ENCODE measurements around the gene SERPINB1. TPM values are rescaled to one million over a fixed set of nuclear protein-coding genes. Genes with fewer than 3 reads are reported as not detected.

The SERPINB1 gene
- total RNA-seq, 2 experiments from 2014 or later, result 51.1 to 55.3 TPM

DNA sequence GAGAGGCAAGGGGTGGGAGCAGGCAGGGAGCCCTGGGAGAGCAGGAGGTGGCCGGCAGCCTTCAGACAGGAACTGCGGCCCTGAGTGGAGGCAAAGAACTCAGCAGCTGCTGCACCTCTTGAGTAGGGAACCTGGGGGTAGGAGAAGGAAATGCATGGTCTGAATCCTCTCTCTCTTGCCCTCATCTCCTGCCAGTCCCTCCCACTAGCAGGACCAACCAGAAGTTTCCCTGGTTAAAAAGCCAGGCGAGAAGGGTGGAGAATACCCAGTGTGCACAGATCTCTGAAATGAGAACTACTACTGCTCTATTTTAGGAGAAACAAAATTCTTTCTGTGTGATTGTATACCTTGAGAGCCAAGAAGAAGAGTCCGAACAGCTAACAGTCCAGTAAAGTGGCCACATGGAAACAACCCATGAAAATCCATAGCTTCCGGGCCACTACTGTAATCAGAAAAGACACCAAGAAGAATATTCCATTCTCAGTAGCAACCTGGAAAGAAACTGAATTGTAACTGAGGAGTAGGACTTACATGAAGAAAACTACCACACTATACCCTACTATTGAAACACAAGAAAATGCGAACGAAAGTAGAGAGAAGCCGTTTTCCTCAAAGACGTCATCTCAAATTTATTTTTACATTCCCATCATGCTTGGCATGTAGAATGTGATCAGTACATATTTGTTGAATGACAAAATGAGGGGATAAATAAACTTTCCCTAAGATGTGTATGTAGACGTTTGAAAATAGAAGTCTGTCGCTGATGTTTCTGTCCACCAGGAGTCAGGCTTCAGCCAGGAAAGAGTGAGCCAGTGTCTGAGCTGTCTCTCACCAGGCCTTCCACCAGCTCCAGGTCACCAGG, 50.8 kb downstream of the SERPINB1 start:
- ChIA-PET CTCF (interaction anchor here (0.7 to 2.4 kb wide), 14 partner anchors 10 to 200 kb away, joined by 3 to 15 read pairs (median 5); partner anchors contain the start of gene SERPINB1), POLR2A (interaction anchor here (0.6 to 1.6 kb wide), 4 partner anchors 21 to 273 kb away, joined by 4 to 9 read pairs (median 6); partner anchors contain the start of gene SERPINB1)

DNA sequence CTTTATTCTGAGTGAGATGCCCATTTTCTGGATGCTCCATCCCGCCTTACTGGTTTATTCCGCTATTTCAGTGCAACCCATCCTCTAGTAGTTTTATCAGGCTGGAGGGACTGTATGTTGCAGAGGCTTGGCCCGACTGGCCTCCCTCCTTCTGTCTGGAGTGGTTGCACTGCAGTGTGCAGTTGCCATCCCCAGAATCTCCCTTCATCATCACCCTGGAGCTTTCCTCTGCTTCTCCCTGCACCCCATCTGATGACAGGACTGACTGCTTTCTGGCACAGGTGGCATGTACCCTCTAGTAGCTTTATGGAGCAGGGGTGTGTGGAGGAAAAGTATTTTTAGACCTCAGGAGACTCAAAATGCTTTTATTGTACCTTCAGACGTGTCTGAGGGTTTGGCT, 55.4 kb downstream of the SERPINB1 start:
- ChIA-PET CTCF (no interaction called here), POLR2A (no interaction called here)

DNA sequence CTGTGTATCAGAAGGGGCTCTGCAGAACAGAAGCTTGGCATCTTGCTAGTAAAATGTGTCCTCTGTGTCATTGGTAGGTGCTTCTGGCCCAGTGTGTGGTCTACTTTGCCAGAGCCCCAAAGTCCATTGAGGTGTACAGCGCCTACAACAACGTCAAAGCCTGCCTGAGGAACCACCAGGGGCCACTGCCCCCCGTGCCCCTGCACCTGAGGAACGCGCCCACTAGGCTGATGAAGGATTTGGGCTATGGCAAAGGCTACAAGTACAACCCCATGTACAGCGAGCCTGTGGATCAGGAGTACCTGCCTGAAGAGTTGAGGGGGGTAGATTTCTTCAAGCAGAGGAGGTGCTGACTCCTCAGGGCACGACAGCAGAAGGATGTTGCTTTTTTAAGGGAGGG, 56.7 kb downstream of the SERPINB1 start:
- ChIA-PET CTCF (interaction anchor here (1.2 kb wide), 1 partner anchor 16 kb away, joined by 5 read pairs; no protein-coding TSS in a partner anchor), POLR2A (no interaction called here)

DNA sequence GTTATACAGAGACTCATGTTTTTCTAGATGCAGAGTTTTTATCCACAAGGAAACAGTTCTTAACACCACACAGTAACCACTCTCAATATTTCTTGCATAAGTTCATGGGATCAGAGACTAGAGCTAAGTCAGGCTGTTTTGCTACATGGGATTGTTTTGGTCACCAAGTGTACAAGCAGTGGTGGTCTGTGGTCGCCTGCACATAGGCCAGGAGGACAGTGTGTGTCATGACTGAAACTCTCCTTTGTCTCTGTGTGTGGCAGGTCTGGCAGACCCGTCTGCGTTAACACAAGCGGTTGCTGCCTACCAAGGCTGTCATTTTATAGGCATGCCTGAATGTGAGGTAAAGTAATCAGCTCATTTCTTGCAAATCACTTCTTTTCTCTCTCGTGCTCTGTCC, 57.6 kb downstream of the SERPINB1 start:
- POLR2A ChIA-PET, result no interaction called here
- CTCF ChIA-PET, result interaction anchor here (1.2 to 2.0 kb wide), 2 partner anchors 12 to 15 kb away, joined by 5 to 8 read pairs; no protein-coding TSS in a partner anchor

DNA sequence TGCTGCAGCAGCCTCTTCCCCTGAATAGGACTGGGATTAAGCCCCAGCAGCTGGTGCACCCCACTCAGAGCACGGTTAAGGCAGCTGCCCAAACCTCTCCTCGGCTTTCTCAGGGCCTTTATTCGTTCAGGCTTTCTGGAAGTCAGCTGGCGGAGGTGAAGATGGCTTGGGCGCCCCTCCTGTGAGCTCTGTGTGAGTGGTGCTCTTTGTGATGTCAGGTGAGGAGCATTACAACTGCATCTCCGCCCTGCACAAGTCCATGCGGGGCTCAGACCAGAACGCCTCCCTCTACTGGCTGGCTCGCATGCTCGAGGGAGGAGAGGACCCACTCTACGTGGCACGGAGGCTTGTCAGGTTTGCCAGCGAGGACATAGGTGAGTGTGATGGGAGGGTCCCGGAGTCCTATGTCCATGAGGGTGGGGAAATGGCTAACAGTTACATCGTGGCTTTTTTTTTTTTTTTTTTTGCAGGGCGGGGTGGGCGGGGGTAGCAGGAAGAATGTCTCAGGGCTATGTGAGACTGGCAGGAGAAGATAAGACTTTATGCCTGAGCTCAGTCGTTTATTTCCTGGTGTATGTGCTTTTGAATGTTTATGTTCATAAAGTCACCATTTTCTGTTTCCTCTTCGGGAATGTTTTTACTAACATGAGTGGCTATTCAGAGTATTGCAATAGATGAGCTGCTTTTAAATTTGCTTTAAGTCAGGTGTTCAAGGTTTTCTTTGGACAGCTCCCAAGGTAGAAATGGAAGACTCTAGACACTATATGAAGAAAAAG, 58.3 kb downstream of the SERPINB1 start:
- ChIA-PET CTCF (interaction anchor here (1.2 to 2.0 kb wide), 3 partner anchors 11 to 58 kb away, joined by 3 to 8 read pairs (median 5); partner anchors contain the start of gene SERPINB1), POLR2A (no interaction called here)

DNA sequence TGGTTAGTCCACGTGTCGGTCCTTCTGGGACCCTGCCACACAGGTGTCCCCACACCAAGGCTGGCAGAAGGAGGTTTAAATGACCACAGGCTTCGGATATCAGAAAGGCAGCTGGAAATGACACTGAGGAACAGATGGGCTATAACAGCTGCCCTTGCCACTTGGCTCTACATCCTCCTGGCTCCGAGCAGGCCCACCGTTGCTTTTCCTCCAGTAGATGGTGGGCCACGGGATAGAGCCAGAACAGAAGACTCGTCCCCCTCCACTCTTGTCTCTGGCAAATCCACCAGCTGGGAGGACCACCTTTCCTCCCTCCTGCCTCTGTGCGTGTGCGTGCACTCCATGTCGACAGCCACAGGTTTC, 58.9 kb downstream of the SERPINB1 start:
- ChIA-PET POLR2A (no interaction called here), CTCF (interaction anchor here (1.2 to 2.0 kb wide), 2 partner anchors 10 to 59 kb away, joined by 3 to 8 read pairs; partner anchors contain the start of gene SERPINB1)

DNA sequence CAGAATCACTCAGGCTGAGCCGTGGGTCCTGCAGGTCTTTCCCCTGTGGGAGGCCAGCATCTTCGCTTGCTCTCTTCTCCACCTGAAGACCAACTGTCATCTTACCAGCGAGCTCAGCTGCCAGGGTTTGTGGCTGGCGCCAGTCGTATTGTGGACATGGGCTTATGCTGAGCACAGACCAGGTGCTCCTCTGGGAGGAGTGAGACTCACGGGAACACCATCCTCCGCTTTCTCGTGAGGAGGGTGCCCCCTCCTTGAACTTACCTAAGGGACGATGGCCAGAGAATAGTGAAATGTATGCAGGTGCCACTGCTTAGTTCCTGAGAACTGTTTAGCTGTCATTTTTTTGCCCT, 59.3 kb downstream of the SERPINB1 start:
- ChIA-PET POLR2A (no interaction called here), CTCF (interaction anchor here (2.0 kb wide), 1 partner anchor 10 kb away, joined by 8 read pairs; no protein-coding TSS in a partner anchor)

Other genes starting within 250 kb of the SERPINB1 start
- under 1 TPM; 0.15 to 0.25 TPM for gene MYLK4, start 90.9 kb downstream of the SERPINB1 start, total RNA-seq
- 10 to 100 TPM; 57.8 to 60.4 TPM for gene WRNIP1, start 76.5 kb downstream of the SERPINB1 start, total RNA-seq
- gene SERPINB9, start 61.4 kb upstream of the SERPINB1 start, total RNA-seq, result 10 to 100 TPM; 64.6 to 64.9 TPM
- 10 to 100 TPM; 72.1 to 72.8 TPM for gene SERPINB6, start 129.7 kb upstream of the SERPINB1 start, total RNA-seq
- gene NQO2, start 158.0 kb upstream of the SERPINB1 start, total RNA-seq, result 10 to 100 TPM; 14.4 to 14.5 TPM
- gene RIPK1, start 226.6 kb upstream of the SERPINB1 start, total RNA-seq, result 10 to 100 TPM; 16.8 to 17.0 TPM